GM12878 (cell line): ENCODE measurements around the gene RNF150. TPM values are rescaled to one million over a fixed set of nuclear protein-coding genes. Genes with fewer than 3 reads are reported as not detected.

Experiments
- ATAC-seq: fragments of 200-7000 bp; cut with Tn5 transposase; 3 replicates; pipeline ENCODE4 v1.9.1; 2020; ENCODE audit warnings: mild to moderate bottlenecking, moderate library complexity
- BruUV-seq: library from RNA; stranded (reverse); fragments of 400-500 nt; replicated peaks from 2 replicates; lab custom pipeline; 2021; lab: Mats Ljungman, UMichigan
- CTCF ChIA-PET: fragments of 300-600 bp; sonication (Branson Sonifier 250); formaldehyde crosslinking; extraction: SDS; loops from one replicate; lab custom pipeline; 2021; ENCODE audit warnings: inconsistent platforms; lab: Yijun Ruan, JAX
- POLR2A ChIA-PET: fragments of 350-600 bp; formaldehyde crosslinking; extraction: SDS; loops from one replicate; lab custom pipeline; 2021; ENCODE audit warnings: inconsistent platforms; lab: Charles Lee
- RAD21 ChIA-PET: fragments of 300-600 bp; sonication (Branson Sonifier 250); formaldehyde crosslinking; loops from one replicate; lab custom pipeline; 2023; ENCODE audit warnings: antibody characterized with exemption; ENCODE audit not compliant: unreplicated experiment; lab: Charles Lee
- SMC1A ChIA-PET: fragments of 300-600 bp; sonication (Branson Sonifier 250); formaldehyde crosslinking; loops from one replicate; lab custom pipeline; 2023; ENCODE audit not compliant: unreplicated experiment, uncharacterized antibody; lab: Charles Lee
- DNase-seq: peaks from one replicate; pipeline ENCODE4 v3.0.0-alpha.2; 2011; ENCODE audit warnings: low read depth, low spot score
- FAIRE-seq: peaks from 3 replicates; lab custom pipeline; 2011; peaks lifted over from hg19 to GRCh38; lab: Jason Lieb, UNC
- H2AFZ ChIP-seq: 2 replicates; pipeline ENCODE4 v1.6.0; 2011; ENCODE audit warnings: low read depth, low read length, control low read depth; ENCODE audit not compliant: control insufficient read depth
- H3K27ac ChIP-seq: 2 replicates; pipeline ENCODE4 v1.5.1; 2011; ENCODE audit warnings: control low read depth; ENCODE audit not compliant: control insufficient read depth, insufficient read depth
- H3K27me3 ChIP-seq, 2 experiments: replicated peaks in 1 of 2; 2 replicates each; pipeline versions ENCODE4 v1.6.0 to v1.6.1; 2011; ENCODE audit warnings: low read length in 1 of 2; ENCODE audit not compliant: control insufficient read depth in 2 of 2, insufficient read depth in 2 of 2
- H3K36me3 ChIP-seq, 2 experiments: 2 replicates each; pipeline ENCODE4 v1.5.1; 2011; ENCODE audit warnings: low read length in 1 of 2; ENCODE audit not compliant: control insufficient read depth in 2 of 2, insufficient read depth in 2 of 2
- H3K4me1 ChIP-seq: 2 replicates; pipeline ENCODE4 v1.6.1; 2011; ENCODE audit warnings: mild to moderate bottlenecking, low read length, moderate library complexity, mixed read lengths; ENCODE audit not compliant: control insufficient read depth, insufficient read depth
- H3K4me2 ChIP-seq: 2 replicates; pipeline ENCODE4 v1.6.0; 2011; ENCODE audit warnings: control low read depth; ENCODE audit not compliant: control insufficient read depth, insufficient read depth
- H3K4me3 ChIP-seq: fragments of 200-600 bp; sonication (generic); 2 replicates; pipeline ENCODE4 v1.5.1; 2016
- H3K79me2 ChIP-seq: 2 replicates; pipeline ENCODE4 v1.6.0; 2011; ENCODE audit warnings: low read length; ENCODE audit not compliant: control insufficient read depth, insufficient read depth
- H3K9ac ChIP-seq: 2 replicates; pipeline ENCODE4 v1.8.0; 2011; ENCODE audit warnings: low read length, control low read depth, mixed read lengths; ENCODE audit not compliant: control insufficient read depth, insufficient read depth
- H3K9me3 ChIP-seq: replicated peaks from 3 replicates; pipeline ENCODE4 v1.5.1; 2011; ENCODE audit warnings: mild to moderate bottlenecking, low read length; ENCODE audit not compliant: control insufficient read depth, insufficient read depth
- H4K20me1 ChIP-seq: 2 replicates; pipeline ENCODE4 v1.6.0; 2011; ENCODE audit not compliant: control insufficient read depth, insufficient read depth
- BACH1 ChIP-seq: fragments of 450-650 bp; IDR thresholded peaks from 2 replicates; pipeline ENCODE4 v1.6.1; 2017; ENCODE audit warnings: mild to moderate bottlenecking, borderline replicate concordance
- BHLHE40 ChIP-seq, 2 experiments: fragments of 450-650 bp in 1 of 2; IDR thresholded peaks; 2 replicates each; pipeline ENCODE4 v1.6.1; 2011 to 2017; ENCODE audit warnings: low read depth in 2 of 2, borderline replicate concordance in 1 of 2, improper control_type of control experiment in 1 of 2, low read length in 1 of 2, mild to moderate bottlenecking in 1 of 2
- JUNB ChIP-seq: IDR thresholded peaks from 2 replicates; pipeline ENCODE4 v1.6.1; 2016; ENCODE audit warnings: antibody characterized with exemption, mild to moderate bottlenecking
- MYC ChIP-seq: IDR thresholded peaks from 2 replicates; pipeline ENCODE4 v1.6.1; 2011; ENCODE audit warnings: mild to moderate bottlenecking, low read length, moderate library complexity, inconsistent platforms; ENCODE audit not compliant: insufficient read depth, insufficient replicate concordance, insufficient read length, severe bottlenecking
- NBN ChIP-seq: fragments of 450-650 bp; IDR thresholded peaks from 2 replicates; pipeline ENCODE4 v1.6.1; 2016
- NR2C2 ChIP-seq: IDR thresholded peaks from 2 replicates; pipeline ENCODE4 v1.6.1; 2011; ENCODE audit warnings: borderline replicate concordance, low read depth; ENCODE audit not compliant: control insufficient read depth, insufficient read length
- NR2F1 ChIP-seq: fragments of 450-650 bp; conservative IDR thresholded peaks from 2 replicates; pipeline ENCODE4 v1.6.1; 2017; ENCODE audit warnings: mild to moderate bottlenecking
- RAD21 ChIP-seq: IDR thresholded peaks from 2 replicates; pipeline ENCODE4 v1.6.1; 2011; ENCODE audit warnings: mild to moderate bottlenecking, low read depth, low read length, moderate library complexity; ENCODE audit not compliant: insufficient read depth
- SMARCA5 ChIP-seq: fragments of 450-650 bp; IDR thresholded peaks from 2 replicates; pipeline ENCODE4 v1.6.1; 2017; ENCODE audit warnings: mild to moderate bottlenecking
- whole genome bisulfite sequencing: methylation state at CpG from one replicate; pipeline ENCODE4 v1.1.6; 2016; ENCODE audit warnings: low lambda C conversion rate; ENCODE audit not compliant: insufficient replicate concordance, insufficient coverage; ENCODE audit errors: missing lambda C conversion rate; 5-methylcytosine and 5-hydroxymethylcytosine counted together
- in situ Hi-C: fragments of 300-500 bp; cut with MboI; formaldehyde crosslinking; loops from 9 replicates; pipeline ENCODE4 v1.14.3; 2018; ENCODE audit warnings: mixed read lengths
- intact Hi-C: fragments of 100-400 bp; cut with micrococcal nuclease; formaldehyde crosslinking; loops from one replicate; pipeline ENCODE4 v1.14.2; 2022; ENCODE audit not compliant: unreplicated experiment
- polyA plus RNA-seq, 11 experiments: library from polyadenylated mRNA; depleted of rRNA in 4 of 11; unstranded in 6 of 11; stranded (reverse) in 5 of 11; fragments of >200 nt; fragmentation: Nextera tagmentation in 4 of 11; fragmentation: Illumina TruSeq in 1 of 11; extraction: Ambion mirVana in 4 of 11; extraction: Trizol in 1 of 11; gene quantifications; 1 replicate in 1 of 11; 2 replicates in 10 of 11; pipeline versions ENCODE4 v1.2.1 to v1.2.3, GENCODE V29; 2011 to 2016; ENCODE audit warnings: inconsistent platforms in 2 of 11, missing spikeins in 2 of 11, low read depth in 1 of 11
- total RNA-seq, 4 experiments: library from RNA; depleted of rRNA in 3 of 4; stranded (reverse); fragments of >200 nt in 3 of 4; fragmentation: Illumina TruSeq in 1 of 4; extraction: Trizol in 1 of 4; gene quantifications; 2 replicates each; pipeline versions ENCODE4 v1.2.1 to v1.2.3, GENCODE V29; 2013 to 2021
- TF ChIP-seq, protein P1 (sequence below): fragments of 450-650 bp; IDR thresholded peaks from 2 replicates; pipeline ENCODE4 v1.6.1; 2017; ENCODE audit warnings: mild to moderate bottlenecking, moderate library complexity
- TF ChIP-seq, protein P2 (sequence below): IDR thresholded peaks from 2 replicates; pipeline ENCODE4 v1.6.1; 2012; ENCODE audit warnings: low read depth, low read length, improper control_type of control experiment
- TF ChIP-seq, protein P3 (sequence below): fragments of 450-650 bp; conservative IDR thresholded peaks from 2 replicates; pipeline ENCODE4 v1.6.1; 2017; ENCODE audit warnings: mild to moderate bottlenecking, moderate library complexity
- TF ChIP-seq, protein P4 (sequence below): IDR thresholded peaks from 2 replicates; pipeline ENCODE4 v1.6.1; 2011; ENCODE audit warnings: mild to moderate bottlenecking, low read depth, low read length, moderate library complexity; ENCODE audit not compliant: insufficient replicate concordance

RNF150 gene
- total and polyA plus RNA-seq, 10 of the 15 experiments (the other 5 are each of a cell fraction or from before 2014, with no cell fraction given) = 0.01 to 2.3 (median 0.04) TPM; not detected in 6

DNA sequence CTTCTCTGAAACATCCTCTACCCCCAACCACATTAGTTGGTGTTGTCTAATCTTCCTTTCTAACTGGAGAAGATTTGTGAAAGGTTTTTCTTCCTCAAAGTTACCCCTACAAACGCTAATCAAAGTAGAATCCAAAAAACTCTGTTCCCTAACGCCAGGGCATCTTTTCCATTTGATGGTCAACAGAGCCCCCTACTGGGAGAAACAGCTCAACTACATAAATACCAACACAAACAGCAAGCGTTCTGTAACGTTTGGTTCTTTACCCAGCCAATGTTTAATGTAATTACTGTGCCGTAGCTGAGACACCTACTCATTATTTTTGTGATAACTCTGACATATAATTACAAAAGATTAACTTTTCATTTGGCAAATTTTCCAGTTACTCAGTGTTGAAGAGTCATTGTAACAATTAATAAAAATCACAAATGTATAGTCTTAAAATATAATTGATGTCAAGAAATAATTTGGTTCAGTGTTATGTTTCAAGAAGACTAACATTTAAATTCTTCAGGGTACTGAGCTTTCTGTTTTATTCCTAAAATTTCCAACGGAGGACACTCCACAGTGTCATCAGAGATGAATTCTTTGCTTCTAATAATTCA is 282.1 kb downstream of the RNF150 start:
- under 1% methylated on average over 6 of the region's 6 CpGs for WGBS
- peak; percentile 65 for FAIRE-seq
- in situ Hi-C loops = loop anchor here (5.0 to 10.0 kb wide), 2 partner anchors 236 to 489 kb away; no protein-coding TSS in a partner anchor
- no peak for TF ChIP-seq NR2F1
- TF ChIP-seq, protein P1, sequence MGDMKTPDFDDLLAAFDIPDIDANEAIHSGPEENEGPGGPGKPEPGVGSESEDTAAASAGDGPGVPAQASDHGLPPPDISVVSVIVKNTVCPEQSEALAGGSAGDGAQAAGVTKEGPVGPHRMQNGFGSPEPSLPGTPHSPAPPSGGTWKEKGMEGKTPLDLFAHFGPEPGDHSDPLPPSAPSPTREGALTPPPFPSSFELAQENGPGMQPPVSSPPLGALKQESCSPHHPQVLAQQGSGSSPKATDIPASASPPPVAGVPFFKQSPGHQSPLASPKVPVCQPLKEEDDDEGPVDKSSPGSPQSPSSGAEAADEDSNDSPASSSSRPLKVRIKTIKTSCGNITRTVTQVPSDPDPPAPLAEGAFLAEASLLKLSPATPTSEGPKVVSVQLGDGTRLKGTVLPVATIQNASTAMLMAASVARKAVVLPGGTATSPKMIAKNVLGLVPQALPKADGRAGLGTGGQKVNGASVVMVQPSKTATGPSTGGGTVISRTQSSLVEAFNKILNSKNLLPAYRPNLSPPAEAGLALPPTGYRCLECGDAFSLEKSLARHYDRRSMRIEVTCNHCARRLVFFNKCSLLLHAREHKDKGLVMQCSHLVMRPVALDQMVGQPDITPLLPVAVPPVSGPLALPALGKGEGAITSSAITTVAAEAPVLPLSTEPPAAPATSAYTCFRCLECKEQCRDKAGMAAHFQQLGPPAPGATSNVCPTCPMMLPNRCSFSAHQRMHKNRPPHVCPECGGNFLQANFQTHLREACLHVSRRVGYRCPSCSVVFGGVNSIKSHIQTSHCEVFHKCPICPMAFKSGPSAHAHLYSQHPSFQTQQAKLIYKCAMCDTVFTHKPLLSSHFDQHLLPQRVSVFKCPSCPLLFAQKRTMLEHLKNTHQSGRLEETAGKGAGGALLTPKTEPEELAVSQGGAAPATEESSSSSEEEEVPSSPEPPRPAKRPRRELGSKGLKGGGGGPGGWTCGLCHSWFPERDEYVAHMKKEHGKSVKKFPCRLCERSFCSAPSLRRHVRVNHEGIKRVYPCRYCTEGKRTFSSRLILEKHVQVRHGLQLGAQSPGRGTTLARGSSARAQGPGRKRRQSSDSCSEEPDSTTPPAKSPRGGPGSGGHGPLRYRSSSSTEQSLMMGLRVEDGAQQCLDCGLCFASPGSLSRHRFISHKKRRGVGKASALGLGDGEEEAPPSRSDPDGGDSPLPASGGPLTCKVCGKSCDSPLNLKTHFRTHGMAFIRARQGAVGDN = no peak
- 0 out of 2 replicates have a peak, but pooled peaks have one; percentile 16 for TF ChIP-seq SMARCA5
- no peak for TF ChIP-seq BHLHE40 (IDR thresholded peaks at IDR 0.05; ENCODE audit: borderline replicate concordance in 1 of 2, low read depth in 2 of 2, low read length in 1 of 2)
- TF ChIP-seq, protein P2, sequence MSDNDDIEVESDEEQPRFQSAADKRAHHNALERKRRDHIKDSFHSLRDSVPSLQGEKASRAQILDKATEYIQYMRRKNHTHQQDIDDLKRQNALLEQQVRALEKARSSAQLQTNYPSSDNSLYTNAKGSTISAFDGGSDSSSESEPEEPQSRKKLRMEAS = no peak
- TF ChIP-seq JUNB = no peak
- TF ChIP-seq, protein P3, sequence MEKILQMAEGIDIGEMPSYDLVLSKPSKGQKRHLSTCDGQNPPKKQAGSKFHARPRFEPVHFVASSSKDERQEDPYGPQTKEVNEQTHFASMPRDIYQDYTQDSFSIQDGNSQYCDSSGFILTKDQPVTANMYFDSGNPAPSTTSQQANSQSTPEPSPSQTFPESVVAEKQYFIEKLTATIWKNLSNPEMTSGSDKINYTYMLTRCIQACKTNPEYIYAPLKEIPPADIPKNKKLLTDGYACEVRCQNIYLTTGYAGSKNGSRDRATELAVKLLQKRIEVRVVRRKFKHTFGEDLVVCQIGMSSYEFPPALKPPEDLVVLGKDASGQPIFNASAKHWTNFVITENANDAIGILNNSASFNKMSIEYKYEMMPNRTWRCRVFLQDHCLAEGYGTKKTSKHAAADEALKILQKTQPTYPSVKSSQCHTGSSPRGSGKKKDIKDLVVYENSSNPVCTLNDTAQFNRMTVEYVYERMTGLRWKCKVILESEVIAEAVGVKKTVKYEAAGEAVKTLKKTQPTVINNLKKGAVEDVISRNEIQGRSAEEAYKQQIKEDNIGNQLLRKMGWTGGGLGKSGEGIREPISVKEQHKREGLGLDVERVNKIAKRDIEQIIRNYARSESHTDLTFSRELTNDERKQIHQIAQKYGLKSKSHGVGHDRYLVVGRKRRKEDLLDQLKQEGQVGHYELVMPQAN = no peak
- TF ChIP-seq, protein P4, sequence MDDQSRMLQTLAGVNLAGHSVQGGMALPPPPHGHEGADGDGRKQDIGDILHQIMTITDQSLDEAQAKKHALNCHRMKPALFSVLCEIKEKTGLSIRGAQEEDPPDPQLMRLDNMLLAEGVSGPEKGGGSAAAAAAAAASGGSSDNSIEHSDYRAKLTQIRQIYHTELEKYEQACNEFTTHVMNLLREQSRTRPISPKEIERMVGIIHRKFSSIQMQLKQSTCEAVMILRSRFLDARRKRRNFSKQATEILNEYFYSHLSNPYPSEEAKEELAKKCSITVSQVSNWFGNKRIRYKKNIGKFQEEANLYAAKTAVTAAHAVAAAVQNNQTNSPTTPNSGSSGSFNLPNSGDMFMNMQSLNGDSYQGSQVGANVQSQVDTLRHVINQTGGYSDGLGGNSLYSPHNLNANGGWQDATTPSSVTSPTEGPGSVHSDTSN = no peak
- no peak for TF ChIP-seq NBN
- peak; percentile 99 for TF ChIP-seq RAD21
- no peak for TF ChIP-seq NR2C2
- TF ChIP-seq BACH1 = no peak
- no peak for TF ChIP-seq MYC

More for the DNA sequence above, 282.1 kb downstream of the RNF150 start:
- Histone ChIP-seq H3K4me3 (no peak overlapping the region), H2AFZ (peak overlapping the region; percentile 54), H3K27me3 (no peaks in the 10 kb centered on the region), H3K79me2 (no peaks in the 10 kb centered on the region), H3K9me3 (no peaks in the 10 kb centered on the region), H3K4me1 (no peaks in the 10 kb centered on the region), H3K9ac (no peak overlapping the region), H3K36me3 (no peaks in the 10 kb centered on the region), H4K20me1 (no peaks in the 10 kb centered on the region), H3K27ac (no peak overlapping the region), H3K4me2 (no peak overlapping the region)
- CTCF ChIA-PET = interaction anchor here (0.7 to 2.8 kb wide), 26 partner anchors 9 to 1346 kb away, joined by 3 to 31 read pairs (median 4); partner anchors contain the start of gene ELMOD2
- intact Hi-C loops = loop anchor here (1.0 to 5.0 kb wide), 7 partner anchors 60 to 491 kb away; partner anchors contain the start of genes CLGN and ELMOD2
- SMC1A ChIA-PET = interaction anchor here (0.8 to 2.2 kb wide), 12 partner anchors 16 to 491 kb away, joined by 3 to 8 read pairs (median 4); no protein-coding TSS in a partner anchor
- ATAC-seq = peak; percentile 95
- POLR2A ChIA-PET = no interaction called here
- RAD21 ChIA-PET = interaction anchor here (0.6 to 2.7 kb wide), 14 partner anchors 11 to 520 kb away, joined by 3 to 12 read pairs (median 4); partner anchors contain the start of genes ELMOD2 and SCOC
- peak; percentile 33 for DNase-seq
- no TSS peak for BruUV-seq
